HUES6 (cell line): ENCODE results near the gene EBI3.

ENCODE experiments used
- H3K27ac ChIP-seq: 2 replicates; pipeline ENCODE4 v1.7.0; 2013; ENCODE audit warnings: low read depth, mild to moderate bottlenecking, low read length, inconsistent platforms
- H3K27me3 ChIP-seq: 2 replicates; pipeline ENCODE4 v1.6.1; 2013; ENCODE audit warnings: low read length; ENCODE audit not compliant: control insufficient read depth, insufficient read depth
- H3K36me3 ChIP-seq: 2 replicates; pipeline ENCODE4 v1.6.1; 2013; ENCODE audit warnings: low read length; ENCODE audit not compliant: control insufficient read depth, insufficient read depth
- H3K4me1 ChIP-seq: 2 replicates; pipeline ENCODE4 v1.6.1; 2013; ENCODE audit warnings: low read length; ENCODE audit not compliant: control insufficient read depth, insufficient read depth
- H3K4me3 ChIP-seq: 2 replicates; pipeline ENCODE4 v1.5.1; 2013; ENCODE audit warnings: low read depth, low read length
- H3K9ac ChIP-seq: one replicate; pipeline ENCODE4 v1.6.1; 2013; ENCODE audit warnings: mild to moderate bottlenecking, low read length
- H3K9me3 ChIP-seq: 2 replicates; pipeline ENCODE4 v1.6.1; 2013; ENCODE audit warnings: low read depth, low read length; ENCODE audit not compliant: control insufficient read depth, insufficient read depth

EBI3 gene

DNA sequence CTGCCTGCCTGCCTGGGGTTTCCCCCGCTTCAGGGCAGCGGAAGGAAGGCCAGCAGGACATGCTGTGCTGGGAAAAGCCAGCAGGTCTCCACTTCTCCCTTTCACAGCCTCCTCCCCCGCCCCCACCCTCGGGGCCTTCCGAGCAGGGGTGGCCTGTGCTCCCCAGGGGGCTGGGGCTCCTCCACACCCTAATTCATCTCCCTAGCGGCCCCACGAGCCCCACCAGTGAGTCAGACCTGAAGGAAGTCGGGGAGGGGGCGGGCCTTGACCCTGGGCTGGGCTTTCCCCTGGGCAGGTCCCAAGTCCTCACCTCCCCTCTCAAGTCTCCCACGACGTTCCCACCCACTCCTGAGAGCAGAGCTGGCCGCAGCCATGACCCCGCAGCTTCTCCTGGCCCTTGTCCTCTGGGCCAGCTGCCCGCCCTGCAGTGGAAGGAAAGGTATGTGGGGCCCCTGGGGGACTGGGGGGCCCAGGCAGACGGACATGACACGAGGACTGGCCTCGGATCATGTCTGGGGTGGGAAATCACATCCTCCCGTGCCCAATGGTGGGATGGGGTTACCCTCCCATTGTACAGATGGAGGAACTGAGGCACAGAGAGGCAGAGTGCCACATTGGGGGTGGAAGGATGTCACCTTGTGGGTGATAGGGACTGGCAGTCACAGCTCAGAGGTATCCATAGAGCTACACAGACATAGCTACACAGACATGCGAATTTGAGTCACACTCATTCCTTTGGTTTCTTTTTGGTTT, at the start of gene EBI3:
TSS of gene EBI3 (plus strand) at position 345 of the 753 bp plus-strand sequence. CDS start at position 373, 28 bp downstream.
- H3K27ac ChIP-seq = no peak within 1 kb of the TSS
- no peaks in the 10 kb centered on the region for H3K36me3 ChIP-seq
- H3K27me3 ChIP-seq = peaks cover 11% of the 10 kb centered on the region
- no peaks in the 10 kb centered on the region for H3K9me3 ChIP-seq
- no peak within 1 kb of the TSS for H3K9ac ChIP-seq
- H3K4me1 ChIP-seq = peaks cover 9% of the 10 kb centered on the region
- peak within 1 kb of the TSS; percentile 32; the same call in 1 of the 2 replicates for H3K4me3 ChIP-seq

DNA sequence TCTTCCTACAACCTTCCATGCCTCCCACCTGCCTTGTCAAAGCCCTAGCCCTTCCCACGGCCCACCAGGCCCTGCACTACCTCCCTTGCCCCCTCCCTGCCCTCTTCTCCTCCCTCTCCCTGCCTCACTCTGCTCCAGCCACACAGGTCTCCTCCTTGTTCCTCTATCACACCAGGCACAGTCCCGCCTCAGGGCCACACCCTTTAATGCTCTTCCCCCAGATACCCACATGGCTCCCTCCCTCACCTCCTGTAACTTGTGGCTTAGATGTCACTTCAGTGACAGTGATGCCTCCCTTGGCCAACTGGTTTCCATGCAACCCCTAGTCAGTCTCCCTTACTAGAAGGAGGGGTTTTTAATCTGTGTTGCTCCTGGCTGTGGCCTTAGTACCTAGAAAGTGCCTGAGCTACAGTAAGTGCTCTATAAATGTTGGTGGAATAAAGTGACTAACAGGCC, 48.2 kb upstream of the EBI3 start:
- Histone ChIP-seq H3K4me3 (no peak overlapping the region), H3K27me3 (no peaks in the 10 kb centered on the region), H3K4me1 (peaks cover 6% of the 10 kb centered on the region; the same call in 1 of the 2 replicates), H3K9me3 (no peaks in the 10 kb centered on the region), H3K36me3 (peaks cover 5% of the 10 kb centered on the region; the same call in 1 of the 2 replicates), H3K27ac (no peak overlapping the region), H3K9ac (no peak overlapping the region)

DNA sequence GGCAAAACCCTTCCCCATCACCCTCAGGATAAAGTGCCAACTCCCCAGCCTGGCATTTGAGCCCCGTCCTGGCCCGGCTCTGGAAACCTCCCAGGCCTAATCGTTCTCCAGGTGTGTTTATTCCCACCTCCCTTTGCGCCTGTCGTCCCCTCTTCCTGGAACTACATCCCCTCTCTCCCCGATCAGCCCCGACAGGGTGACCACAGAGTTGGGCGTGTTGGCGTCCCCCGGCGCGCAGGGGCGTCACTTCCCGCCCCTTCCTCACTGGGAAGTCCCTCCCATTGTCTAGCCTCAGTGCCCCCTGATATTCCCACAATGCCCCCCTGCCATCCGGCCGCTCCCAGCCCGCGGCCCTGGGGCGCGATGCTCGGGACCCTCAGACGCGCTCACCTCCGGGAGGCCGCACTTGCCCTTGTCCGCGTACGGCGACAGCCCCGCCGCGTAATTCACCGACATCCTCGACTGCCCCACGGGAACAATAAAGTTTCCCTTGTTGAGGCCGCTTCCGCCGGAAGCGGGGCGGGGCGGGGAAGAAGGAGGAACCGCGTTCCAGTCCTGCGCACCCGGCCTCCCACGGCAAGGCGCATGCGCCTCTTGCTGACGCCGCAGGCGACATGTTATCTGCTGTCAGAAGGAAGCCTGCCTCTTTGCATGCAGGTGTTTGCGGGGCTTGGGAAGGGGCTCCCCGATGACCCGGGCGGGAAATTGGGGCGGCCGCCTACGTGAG, 47.1 kb upstream of the EBI3 start, which contains the start of the genes ANKRD24 and SIRT6:
TSS of gene ANKRD24 (plus strand) at position 606 of the 727 bp plus-strand sequence. CDS start 3,737 bp downstream, outside the sequence.
TSS of gene SIRT6 (minus strand) at position 480 of the 727 bp plus-strand sequence. CDS start at position 456, 24 bp downstream.
- H3K4me1 ChIP-seq = peaks cover 8% of the 10 kb centered on the region; the same call in 1 of the 2 replicates
- H3K36me3 ChIP-seq = peaks cover 5% of the 10 kb centered on the region; the same call in 1 of the 2 replicates
- H3K27me3 ChIP-seq = no peaks in the 10 kb centered on the region
- peak within 1 kb of the TSS; percentile 86 for H3K9ac ChIP-seq
- no peaks in the 10 kb centered on the region for H3K9me3 ChIP-seq
- H3K27ac ChIP-seq = peak within 1 kb of the TSS; percentile 50; the same call in 1 of the 2 replicates
- H3K4me3 ChIP-seq = peak within 1 kb of the TSS; percentile 91

DNA sequence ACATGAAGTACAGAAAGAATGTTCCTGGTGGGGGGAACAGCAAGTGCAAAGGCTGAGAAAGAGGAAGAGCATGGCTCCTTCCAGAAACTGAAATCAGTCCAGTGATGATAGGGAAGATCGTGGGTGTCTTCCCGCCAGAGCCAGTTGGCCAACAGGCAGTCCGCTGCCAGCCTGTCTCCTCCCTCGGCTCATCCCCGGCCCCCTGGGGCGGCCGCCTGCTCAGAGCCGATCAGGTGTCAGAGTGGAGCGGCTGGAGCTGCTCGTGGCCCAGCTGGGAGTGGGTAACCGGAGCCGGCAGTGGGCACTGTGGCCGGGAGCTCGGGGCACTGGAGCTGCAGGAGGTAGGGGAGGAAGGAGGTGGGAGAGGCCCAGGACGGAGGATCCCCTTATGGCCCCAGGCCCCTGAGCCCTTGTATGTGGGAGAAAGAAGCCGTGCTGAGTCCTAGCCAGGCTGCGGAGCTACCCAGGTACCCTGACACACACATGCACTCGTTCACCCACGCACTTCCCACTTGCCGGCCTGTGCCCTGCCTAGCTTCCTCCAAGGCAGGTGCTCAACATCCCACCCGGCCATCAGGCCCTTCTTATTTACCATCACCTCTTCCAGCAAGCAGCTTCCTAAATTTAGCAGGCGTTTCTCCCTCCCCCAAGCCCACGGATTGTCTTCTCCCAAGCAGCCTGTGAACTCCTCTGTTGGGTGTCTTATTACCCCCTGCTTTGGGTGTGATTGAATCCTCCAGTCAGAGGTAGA, 45.2 kb upstream of the EBI3 start:
- H3K4me1 ChIP-seq = peaks cover 8% of the 10 kb centered on the region; the same call in 1 of the 2 replicates
- no peaks in the 10 kb centered on the region for H3K27me3 ChIP-seq
- H3K4me3 ChIP-seq = no peak overlapping the region
- no peaks in the 10 kb centered on the region for H3K9me3 ChIP-seq
- no peak overlapping the region for H3K9ac ChIP-seq
- H3K27ac ChIP-seq = no peak overlapping the region
- H3K36me3 ChIP-seq = peaks cover 2% of the 10 kb centered on the region; the same call in 1 of the 2 replicates

DNA sequence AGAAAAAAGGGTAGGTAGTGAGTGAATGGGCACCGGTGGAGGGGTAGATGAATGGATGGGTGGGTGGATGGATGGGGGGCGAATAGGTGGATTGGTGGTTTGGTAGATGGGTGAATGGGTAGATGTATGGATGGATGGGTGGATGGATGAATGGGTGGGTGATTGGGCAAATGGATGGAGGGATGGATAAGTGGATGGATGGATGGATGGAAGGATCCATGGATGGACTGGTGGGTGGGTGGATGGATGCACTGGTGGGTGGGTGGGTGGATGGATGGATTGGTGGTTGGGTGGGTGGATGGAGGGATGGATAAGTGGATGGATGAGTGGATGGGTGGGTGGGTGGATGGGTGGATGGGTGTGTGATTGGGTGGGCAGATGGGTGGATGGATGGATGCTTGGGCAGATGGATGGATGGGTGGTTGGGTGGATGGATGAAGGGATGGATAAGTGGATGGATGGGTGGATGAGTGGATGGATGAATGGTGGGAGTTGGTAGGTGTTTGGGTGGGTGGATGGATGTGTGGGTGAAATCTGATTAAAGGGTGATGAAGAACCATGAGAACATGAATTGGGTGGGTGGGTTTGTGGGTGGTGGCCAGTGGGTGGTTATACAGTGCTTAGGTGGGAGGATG, 44.5 kb upstream of the EBI3 start:
- Histone ChIP-seq H3K27me3 (no peaks in the 10 kb centered on the region), H3K4me3 (no peak overlapping the region), H3K4me1 (peaks cover 8% of the 10 kb centered on the region; the same call in 1 of the 2 replicates), H3K9ac (no peak overlapping the region), H3K36me3 (no peaks in the 10 kb centered on the region), H3K9me3 (no peaks in the 10 kb centered on the region), H3K27ac (no peak overlapping the region)

DNA sequence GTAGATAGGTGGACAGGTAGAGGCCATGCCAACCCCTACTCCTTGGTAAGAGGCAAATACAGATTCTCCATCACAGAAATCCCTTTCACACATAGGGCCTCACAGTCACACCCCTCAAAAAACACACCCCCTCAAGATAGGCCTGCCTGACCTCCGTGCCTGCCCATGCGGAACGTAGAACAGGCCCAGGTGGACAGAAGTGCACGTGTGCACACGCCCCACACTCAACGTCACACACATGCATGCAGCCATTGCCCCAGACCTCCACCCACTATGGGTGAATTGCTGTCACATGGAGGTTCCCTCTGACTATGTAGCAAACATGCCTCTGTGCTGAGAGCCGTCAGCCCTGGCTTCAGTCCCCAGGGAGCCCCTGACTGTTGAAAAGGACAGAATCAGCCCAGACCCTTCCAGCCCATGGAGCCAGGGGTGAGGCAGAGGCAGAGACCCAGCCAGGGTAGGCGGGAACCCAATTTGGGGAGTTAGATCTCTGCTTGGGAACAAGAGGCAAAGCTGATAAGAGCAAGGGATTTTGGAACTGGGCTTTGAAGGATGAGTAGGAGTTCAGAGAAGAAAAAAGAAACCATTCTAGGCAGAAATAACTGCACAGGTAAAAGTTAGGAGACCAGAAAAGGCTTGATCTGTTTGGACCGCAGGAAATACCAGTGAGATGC, 43.8 kb upstream of the EBI3 start:
- Histone ChIP-seq H3K27me3 (no peaks in the 10 kb centered on the region), H3K4me3 (no peak overlapping the region), H3K27ac (no peak overlapping the region), H3K36me3 (no peaks in the 10 kb centered on the region), H3K9ac (no peak overlapping the region), H3K9me3 (no peaks in the 10 kb centered on the region), H3K4me1 (peaks cover 8% of the 10 kb centered on the region; the same call in 1 of the 2 replicates)

DNA sequence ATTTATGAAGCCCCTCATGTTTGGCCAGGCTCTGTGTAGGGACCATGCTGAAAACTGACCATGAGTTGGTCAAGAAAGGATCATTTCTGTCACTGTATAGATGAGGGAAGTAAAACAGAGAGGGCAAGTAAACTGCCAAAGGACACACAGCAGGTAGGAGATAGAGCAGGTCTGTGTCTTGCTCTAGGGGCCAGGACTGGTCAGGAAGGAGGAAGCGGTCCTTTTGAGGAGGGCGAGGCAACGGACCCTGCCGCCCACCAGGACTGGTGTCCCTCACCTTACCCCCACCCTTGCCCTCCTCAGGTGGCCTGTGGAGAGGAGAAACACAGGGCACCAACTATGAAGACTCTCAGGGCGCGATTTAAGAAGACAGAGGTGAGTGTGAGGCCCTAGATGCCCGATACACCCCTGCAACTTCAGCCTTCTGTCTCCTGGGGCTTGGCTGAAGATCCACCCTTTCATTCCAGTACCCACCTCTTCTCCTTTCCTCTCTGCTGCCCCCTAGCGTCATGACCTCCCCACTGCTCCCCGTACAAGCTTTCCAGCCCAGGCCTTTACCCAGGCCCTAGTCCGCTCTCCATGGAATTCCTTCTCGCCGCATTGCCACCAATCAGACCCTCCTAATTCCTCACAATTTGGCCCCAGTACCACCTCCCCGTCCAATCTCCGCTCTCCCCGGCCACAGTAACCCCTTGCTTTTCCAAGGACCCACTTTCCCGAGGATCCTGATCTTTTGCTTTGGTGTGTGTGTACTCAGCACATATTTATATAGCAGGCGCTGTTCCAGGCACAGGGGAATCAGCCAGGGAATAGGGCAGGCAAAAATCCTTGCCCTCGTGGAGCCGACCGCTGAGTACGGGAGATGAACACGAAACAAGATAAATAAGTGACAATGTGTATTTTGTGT, 43.0 kb upstream of the EBI3 start:
- H3K4me3 ChIP-seq = no peak overlapping the region
- no peaks in the 10 kb centered on the region for H3K9me3 ChIP-seq
- no peak overlapping the region for H3K9ac ChIP-seq
- no peak overlapping the region for H3K27ac ChIP-seq
- peaks cover 8% of the 10 kb centered on the region; the same call in 1 of the 2 replicates for H3K4me1 ChIP-seq
- no peaks in the 10 kb centered on the region for H3K36me3 ChIP-seq
- no peaks in the 10 kb centered on the region for H3K27me3 ChIP-seq

DNA sequence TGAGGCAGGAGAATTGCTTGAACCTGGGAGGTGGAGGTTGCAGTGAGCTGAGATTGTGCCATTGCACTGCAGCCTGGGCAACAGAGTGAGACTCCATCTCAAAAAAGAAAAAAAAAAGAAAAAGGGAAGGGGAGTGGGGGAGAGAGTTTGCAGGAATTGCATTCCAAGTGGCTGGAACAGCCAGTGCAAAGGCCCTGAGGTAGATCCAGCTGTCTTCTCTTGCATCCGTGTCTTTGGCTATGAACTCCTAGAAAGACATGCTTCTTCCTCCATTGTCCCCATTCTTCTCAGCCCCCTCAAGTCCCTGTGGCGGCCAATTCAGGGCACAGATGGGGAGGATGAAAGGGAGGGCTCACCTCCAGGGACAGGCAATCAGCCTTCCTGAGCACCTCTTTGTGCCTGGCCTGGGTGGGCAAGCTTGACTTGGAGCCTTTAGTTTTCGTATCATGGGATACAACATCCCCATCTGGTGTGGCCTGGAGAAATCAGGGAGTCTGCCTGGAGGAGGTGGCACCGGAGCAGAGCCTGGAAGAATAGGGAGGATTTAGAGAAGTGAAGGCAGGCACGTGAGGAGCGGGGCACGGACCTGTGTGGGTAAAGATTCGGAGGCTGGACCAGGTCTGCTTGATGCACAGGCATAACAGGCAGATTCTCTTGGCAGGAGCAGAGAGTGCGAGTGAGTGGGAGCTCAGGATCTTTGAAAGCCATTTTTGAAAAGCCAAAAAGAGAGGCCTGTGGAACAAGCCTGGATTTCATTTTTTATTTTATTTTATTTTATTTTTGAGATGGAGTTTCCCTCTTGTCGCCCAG, 41.8 kb upstream of the EBI3 start:
- Histone ChIP-seq H3K27ac (no peak overlapping the region), H3K9ac (no peak overlapping the region), H3K4me1 (peaks cover 8% of the 10 kb centered on the region; the same call in 1 of the 2 replicates), H3K27me3 (no peaks in the 10 kb centered on the region), H3K36me3 (no peaks in the 10 kb centered on the region), H3K9me3 (no peaks in the 10 kb centered on the region), H3K4me3 (no peak overlapping the region)

DNA sequence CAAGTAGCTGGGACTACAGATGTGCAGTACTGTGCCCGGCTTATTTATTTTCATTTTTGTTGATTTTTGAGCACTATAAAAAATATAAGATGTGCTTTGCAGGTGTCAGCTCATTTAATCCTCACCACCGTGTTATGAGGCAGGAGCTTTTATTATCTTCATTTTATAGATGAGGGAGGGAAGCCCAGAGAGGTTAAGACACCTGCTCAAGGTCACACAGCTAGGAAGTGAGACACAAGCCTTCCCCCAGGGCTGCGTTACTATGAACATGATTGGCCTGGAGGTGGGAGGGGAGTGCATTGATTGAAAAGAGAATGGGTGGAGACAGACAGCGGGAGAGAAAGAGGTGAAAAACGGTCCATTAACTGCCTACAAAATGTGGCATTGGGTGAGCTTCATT, 39.7 kb upstream of the EBI3 start:
- Histone ChIP-seq H3K4me3 (no peak overlapping the region), H3K4me1 (peaks cover 3% of the 10 kb centered on the region; the same call in 1 of the 2 replicates), H3K9me3 (no peaks in the 10 kb centered on the region), H3K27ac (no peak overlapping the region), H3K9ac (no peak overlapping the region), H3K27me3 (peaks cover 9% of the 10 kb centered on the region; the same call in 1 of the 2 replicates), H3K36me3 (no peaks in the 10 kb centered on the region)
